22Rv1 (cell line): ENCODE data around the gene SLMAP.

ENCODE experiments used
- H3K27ac ChIP-seq: fragments of 450-650 bp; 2 replicates; pipeline ENCODE4 v1.5.1; 2017
- ZFX ChIP-seq: fragments of 450-650 bp; IDR thresholded peaks from 2 replicates; pipeline ENCODE4 v1.6.1; 2017; ENCODE audit warnings: antibody characterized with exemption, borderline replicate concordance
- TF ChIP-seq, protein P1 (sequence below): fragments of 450-650 bp; IDR thresholded peaks from 2 replicates; pipeline ENCODE4 v1.5.1; 2017; ENCODE audit warnings: mild to moderate bottlenecking

Gene SLMAP, protein sequence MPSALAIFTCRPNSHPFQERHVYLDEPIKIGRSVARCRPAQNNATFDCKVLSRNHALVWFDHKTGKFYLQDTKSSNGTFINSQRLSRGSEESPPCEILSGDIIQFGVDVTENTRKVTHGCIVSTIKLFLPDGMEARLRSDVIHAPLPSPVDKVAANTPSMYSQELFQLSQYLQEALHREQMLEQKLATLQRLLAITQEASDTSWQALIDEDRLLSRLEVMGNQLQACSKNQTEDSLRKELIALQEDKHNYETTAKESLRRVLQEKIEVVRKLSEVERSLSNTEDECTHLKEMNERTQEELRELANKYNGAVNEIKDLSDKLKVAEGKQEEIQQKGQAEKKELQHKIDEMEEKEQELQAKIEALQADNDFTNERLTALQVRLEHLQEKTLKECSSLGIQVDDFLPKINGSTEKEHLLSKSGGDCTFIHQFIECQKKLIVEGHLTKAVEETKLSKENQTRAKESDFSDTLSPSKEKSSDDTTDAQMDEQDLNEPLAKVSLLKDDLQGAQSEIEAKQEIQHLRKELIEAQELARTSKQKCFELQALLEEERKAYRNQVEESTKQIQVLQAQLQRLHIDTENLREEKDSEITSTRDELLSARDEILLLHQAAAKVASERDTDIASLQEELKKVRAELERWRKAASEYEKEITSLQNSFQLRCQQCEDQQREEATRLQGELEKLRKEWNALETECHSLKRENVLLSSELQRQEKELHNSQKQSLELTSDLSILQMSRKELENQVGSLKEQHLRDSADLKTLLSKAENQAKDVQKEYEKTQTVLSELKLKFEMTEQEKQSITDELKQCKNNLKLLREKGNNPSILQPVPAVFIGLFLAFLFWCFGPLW

GRCh38 chr3:57755741-57756527, at the start of gene SLMAP:
Gene SLMAP, plus strand, starts transcription at chr3:57756309. Its CDS starts 1,343 bp downstream, at chr3:57757652.
- TF ChIP-seq, protein P1, sequence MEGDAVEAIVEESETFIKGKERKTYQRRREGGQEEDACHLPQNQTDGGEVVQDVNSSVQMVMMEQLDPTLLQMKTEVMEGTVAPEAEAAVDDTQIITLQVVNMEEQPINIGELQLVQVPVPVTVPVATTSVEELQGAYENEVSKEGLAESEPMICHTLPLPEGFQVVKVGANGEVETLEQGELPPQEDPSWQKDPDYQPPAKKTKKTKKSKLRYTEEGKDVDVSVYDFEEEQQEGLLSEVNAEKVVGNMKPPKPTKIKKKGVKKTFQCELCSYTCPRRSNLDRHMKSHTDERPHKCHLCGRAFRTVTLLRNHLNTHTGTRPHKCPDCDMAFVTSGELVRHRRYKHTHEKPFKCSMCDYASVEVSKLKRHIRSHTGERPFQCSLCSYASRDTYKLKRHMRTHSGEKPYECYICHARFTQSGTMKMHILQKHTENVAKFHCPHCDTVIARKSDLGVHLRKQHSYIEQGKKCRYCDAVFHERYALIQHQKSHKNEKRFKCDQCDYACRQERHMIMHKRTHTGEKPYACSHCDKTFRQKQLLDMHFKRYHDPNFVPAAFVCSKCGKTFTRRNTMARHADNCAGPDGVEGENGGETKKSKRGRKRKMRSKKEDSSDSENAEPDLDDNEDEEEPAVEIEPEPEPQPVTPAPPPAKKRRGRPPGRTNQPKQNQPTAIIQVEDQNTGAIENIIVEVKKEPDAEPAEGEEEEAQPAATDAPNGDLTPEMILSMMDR: no peak
- no peak for TF ChIP-seq ZFX
- H3K27ac ChIP-seq: peak within 1 kb of the TSS; percentile 75

DNA sequence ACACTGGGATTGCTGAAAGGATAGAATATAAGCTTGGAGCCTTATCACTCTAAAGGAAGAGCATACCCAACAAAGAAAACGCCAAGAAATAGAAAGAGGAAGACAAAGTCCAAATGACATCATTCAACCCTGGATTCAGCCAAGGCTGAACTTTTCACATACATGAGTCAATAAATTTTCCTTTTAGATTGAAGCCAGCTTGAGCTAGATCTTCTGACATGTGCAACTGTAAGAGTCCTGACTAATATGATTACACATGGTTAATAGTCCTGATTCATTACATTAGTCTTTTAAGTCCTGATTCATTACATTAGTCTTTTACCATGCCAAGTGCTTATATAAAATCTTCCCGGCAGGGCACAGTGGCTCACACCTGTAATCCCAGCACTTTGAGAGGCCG, 49.6 kb upstream of the SLMAP start:
- no peak overlapping the region for H3K27ac ChIP-seq
- no peak for TF ChIP-seq ZFX

- no peak for TF ChIP-seq ZFX
- TF ChIP-seq, protein P1: no peak
- 0 out of 2 replicates have a peak overlapping the region, but pooled peaks have one; percentile 8 for H3K27ac ChIP-seq
These were observed 47.1 kb upstream of the SLMAP start for GRCh38 chr3:57709031-57709430.

DNA sequence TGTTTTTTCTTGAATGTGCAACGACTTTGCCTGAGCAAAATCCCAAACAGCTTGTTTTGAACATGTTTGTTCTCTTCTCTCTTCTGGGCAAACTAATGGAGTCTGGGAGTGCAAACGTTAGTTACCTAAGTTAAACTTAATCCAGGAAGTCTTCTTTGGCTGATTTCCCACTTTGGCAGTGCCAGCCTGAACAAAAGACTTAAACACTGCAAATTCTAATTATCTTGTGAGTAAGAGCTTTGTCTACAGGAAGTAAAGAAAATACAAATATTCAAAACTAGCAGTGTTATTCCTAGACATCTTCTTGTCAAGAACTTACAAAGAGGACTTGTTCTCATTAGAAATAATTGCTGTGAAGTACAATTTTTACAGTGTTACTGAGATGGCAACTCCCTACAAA, 46.5 kb upstream of the SLMAP start:
- H3K27ac ChIP-seq: 0 out of 2 replicates have a peak overlapping the region, but pooled peaks have one; percentile 8
- no peak for TF ChIP-seq ZFX
- TF ChIP-seq, protein P1: no peak

DNA sequence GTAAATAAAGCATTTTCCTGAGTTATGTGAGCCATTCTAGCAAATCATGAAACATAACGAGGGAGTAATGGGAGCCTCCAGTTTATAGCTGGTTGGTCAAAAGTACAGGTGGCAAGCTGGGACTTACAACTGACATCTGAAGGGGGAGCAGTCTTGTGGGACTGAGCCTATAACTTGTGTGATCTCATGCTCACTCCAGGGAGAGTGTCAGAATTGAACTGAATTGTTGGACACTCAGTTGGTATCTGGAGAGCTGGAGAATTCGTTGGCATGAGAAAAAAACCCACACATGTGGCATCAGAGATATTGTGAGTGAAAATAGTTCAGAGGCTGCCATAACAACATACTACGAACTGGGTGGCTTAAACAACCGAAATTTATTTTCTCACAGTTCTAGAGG, 40.4 kb upstream of the SLMAP start:
- no peak overlapping the region for H3K27ac ChIP-seq
- TF ChIP-seq, protein P1: no peak
- TF ChIP-seq ZFX: no peak

DNA sequence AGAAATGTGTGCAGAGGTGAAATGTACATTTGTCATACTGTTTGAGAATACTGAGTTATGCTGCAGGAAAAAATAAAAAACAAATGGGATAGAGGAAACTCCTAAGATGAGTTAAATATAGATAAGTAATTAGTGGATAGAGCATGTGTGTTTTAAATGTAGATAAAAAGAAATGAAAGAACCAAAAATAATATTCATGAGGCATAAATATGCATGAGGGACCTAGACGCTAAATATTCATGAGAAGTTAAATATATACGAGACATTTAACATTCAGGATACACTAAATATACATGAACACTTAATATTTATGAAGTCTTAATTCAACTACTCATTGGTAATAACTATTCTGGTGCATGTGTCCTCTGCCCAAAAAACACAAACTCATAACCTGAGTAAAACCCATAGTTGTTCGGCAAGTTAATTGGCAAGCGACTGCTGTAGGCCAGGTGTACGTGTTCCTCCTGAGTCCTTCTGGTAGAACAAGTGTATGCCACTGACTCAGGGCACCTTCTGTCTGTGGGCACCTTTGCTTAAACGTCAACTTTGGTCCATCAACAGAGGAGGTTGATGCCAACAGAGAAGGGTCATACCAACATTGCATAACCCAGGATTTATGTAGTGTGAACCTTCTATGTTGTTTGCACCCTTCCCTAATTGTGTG, 38.8 kb upstream of the SLMAP start:
- TF ChIP-seq, protein P1: no peak
- TF ChIP-seq ZFX: no peak
- H3K27ac ChIP-seq: no peak overlapping the region

DNA sequence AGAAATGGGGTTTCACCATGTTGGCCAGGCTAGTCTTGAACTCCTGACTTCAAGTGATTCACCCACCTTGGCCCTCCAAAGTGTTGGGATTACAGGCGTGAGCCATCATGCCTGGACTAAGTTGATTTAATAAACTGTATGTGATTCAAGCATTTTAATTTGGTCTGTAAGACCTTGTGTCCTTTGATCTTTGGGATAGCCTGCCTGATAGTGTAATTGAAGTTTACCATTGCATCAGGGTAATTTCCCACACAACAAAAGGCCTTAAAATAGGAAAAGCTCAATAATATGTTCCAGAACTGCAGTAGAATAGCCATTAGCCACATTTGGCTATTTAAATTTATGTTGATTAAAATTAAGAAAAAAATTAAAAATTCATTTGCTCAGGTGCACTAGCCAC, 38.0 kb upstream of the SLMAP start:
- TF ChIP-seq, protein P1: no peak
- TF ChIP-seq ZFX: no peak

More for the DNA sequence above, 38.0 kb upstream of the SLMAP start:
- no peak overlapping the region for H3K27ac ChIP-seq
